Measurements from ENCODE around the gene SLC16A4.

DNA sequence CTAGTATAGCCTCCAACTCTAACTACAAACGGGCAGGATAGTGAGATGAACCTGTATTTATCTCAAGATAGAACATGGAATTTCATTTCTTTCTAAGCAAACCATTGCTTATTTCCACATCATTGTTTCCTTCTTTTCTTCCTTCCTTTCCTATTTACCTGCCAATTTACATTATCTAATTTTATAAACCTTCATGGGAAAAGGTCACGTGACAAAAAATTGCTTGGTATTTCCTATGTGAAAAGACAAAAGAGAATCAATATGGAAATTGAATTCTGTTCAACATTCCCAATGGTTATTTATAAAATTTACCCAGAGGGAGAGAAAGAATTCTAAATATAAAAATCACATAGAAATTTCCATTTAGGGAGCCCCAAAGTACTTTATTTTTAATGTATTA is 74.1 kb downstream of the SLC16A4 start:
- TF ChIP-seq, protein P1, sequence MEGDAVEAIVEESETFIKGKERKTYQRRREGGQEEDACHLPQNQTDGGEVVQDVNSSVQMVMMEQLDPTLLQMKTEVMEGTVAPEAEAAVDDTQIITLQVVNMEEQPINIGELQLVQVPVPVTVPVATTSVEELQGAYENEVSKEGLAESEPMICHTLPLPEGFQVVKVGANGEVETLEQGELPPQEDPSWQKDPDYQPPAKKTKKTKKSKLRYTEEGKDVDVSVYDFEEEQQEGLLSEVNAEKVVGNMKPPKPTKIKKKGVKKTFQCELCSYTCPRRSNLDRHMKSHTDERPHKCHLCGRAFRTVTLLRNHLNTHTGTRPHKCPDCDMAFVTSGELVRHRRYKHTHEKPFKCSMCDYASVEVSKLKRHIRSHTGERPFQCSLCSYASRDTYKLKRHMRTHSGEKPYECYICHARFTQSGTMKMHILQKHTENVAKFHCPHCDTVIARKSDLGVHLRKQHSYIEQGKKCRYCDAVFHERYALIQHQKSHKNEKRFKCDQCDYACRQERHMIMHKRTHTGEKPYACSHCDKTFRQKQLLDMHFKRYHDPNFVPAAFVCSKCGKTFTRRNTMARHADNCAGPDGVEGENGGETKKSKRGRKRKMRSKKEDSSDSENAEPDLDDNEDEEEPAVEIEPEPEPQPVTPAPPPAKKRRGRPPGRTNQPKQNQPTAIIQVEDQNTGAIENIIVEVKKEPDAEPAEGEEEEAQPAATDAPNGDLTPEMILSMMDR (IDR thresholded peaks at IDR 0.05): no peak
- no peak for TF ChIP-seq ZFX (IDR thresholded peaks at IDR 0.05; ENCODE audit: borderline replicate concordance)
